ENCODE data around the gene ZNF564.
"Not testable (repeated sequence)": the region's sequence is repeated elsewhere in the genome, so short reads cannot be mapped to it uniquely, and the experiment has no call there.

The ZNF564 gene
- total RNA-seq = 4.2 to 4.8 reads per million in 2 donors

DNA sequence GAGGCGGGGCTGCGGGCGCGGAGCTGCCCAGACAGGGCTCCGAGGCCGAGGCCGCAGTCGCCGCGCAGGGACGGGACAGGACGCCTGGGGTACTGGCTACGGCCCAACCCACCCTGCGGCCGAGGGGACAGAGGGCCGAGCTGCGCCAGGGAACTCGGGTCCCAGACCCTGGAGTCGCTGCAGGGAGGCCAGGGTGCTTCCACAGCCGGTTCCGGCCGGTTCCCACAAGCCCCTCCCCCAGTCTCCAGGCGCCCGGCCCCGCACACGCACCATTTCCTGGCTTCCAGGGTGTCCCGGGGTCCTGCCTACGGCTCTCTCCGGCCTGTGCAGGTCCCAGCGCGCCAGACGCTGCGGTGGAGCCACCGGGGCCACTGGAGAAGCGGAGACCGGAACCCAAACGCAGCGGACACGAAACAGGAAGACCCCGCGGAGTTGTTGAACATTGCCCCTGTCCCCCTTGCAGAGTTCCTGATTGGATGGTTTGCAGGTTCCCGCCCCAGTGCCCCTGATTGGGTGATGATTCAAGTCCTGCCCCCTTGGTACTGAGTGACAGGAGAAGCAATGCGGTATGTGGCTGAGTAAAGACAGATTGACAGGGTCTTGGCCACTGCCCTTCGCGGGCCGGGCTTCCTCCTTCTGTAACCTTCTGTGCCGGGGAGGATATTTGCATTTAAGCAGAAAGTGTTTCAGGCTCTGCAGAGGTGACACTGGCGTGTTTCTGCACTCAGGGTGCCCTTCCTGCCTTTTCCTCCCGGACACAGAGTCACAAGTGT lies at the start of gene ZNF564:
Gene ZNF564 (minus strand): TSS at position 423 of the 773 bp plus-strand sequence. CDS start 150 bp downstream, at position 273.
- peak; percentile 70 for DNase-seq

DNA sequence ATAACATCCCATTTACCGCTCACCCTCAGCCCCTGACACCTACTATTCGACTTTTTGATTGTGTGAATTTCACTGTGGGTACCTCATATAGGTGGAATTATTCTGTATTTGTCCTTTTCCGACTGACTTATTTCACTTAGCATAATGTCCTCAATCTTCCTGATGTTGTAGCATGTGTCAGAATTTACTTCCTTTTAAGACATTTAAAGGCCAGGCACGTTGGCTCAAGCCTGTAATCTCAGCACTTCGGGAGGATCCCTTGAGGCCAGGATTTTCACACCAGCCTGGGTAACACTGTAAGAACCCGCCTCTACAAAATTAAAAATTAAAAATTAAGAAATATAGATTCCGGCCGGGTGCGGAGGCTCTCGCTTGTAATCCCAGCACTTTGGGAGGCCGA lies 46.3 kb upstream of the ZNF564 start:
- no peak for DNase-seq

DNA sequence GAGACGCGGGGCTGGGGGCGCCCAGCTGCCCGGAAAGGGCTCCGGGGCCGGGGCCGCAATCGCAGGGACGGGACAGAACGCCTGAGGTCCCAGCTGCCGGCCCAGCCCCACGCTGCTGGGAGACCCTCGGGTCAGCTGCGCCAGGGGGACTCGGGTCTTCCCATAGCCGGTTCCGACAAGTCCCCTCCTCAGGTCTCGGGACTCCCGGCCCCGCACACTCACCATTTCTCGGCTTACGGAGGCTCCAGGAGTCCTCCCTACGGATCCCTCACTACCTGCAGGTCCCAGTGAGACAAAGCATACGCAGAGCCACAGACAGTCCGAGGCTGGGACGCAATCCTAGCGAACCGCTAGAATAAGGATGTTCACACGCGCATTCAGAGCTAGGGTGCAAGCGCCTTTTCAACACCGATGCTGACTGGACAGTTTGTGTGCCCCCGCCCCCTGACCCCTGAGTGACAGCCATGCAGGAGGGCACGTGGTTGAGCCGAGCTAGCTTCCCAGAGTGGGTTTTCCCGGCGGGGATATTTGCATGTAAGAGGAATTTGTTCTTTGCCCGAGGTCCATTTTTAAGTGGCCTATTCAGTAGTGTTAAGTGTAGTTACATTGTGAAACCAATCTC lies 45.8 kb upstream of the ZNF564 start:
- DNase-seq = no peak

DNA sequence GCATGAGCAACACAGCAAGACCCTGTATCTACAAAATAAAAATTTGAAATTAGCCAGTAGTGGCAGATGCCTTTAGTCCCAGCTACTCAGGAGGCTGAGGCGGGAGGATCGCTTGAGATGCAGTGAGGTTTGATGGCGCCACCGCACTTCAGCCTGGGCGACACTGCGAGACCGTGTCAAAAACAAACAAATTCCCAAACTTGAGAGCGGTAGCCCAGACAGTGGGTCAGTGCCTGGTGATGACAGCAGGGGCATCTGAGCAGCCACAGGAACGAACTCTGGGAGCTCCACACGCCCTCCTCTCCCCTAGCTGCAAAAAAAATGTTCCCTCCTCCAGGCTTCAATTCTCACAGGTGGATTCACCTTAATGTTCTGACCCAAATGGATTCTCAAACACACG lies 45.2 kb upstream of the ZNF564 start:
- DNase-seq = no peak

DNA sequence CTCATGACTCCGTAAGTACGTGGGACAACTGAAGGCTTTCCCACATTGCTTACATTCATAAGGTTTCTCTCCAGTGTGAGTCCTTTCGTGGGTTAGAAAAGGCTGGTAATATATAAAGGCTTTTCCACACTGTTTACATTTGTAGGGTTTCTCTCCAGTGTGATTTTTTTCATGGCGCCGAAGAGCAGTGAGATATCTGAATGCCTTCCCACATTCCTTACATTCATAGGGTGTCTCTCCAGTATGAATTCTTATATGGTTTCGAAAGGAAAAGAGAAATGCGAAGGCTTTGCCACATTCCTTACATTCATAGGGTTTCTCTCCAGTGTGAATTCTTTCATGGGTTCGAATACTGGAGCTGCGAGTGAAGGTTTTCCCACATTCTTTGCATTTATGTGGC lies 29.8 kb upstream of the ZNF564 start:
- no peak for DNase-seq

DNA sequence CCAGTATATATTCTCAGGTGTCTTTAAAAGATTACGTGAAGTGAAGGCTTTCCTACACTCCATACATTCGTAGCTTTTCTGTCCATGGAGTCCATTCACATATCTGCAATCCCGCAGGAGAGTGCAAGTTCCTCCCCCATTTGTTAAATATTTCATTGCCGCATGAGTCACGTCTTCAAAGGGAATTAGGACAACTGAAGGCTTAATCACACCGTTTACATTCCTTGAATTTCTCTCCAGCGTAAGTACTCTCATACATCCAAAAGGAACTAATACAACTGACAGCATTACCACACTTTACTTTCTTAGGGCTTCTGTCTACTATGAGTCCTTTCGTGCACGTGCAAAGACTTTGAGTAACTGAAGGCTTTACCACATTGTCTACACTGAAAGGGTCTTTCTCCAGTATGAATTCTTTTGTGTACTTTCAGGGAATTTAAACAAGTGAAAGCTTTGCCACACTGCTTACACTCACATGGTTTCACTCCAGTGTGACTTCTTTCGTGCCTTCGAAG lies 29.0 kb upstream of the ZNF564 start:
- no peak for DNase-seq

DNA sequence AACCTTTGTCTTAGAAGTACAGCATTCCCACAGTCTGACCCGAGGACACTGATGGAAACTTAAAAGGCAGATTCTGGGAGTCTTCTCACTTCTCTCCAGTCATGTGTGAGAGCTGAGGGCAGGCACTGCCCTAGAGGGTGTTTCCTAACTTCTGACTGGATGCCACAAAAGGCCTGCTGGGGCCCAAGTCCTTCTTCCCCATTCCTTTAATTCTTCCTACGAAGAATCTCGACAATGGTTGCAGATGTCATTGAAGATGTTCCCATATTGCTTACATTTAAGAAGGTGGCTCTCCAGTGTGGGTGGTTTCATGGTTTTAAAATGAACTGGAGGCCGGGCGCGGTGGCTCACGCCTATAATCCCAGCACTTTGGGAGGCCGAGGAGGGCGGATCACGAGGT lies 27.4 kb upstream of the ZNF564 start:
- DNase-seq = no peak

DNA sequence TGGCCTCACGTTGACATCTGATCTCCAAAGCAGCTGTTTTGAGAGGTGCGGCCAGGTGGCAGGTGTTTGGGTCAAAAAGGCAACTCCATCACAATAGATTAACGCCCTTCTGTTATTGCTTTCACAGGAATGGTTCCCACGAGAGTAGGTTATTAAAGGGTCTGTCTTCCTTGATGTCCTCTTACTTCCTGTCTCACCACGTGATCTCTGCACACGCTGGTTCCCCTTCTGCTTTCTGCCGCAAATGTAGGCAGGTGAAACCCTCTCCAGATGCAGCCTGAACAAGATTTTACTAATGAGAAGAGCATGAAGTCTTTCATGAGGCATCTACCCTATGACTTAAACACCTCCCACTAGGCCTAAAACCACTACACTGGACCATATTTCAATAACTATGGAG lies 22.8 kb upstream of the ZNF564 start:
- DNase-seq = no peak

DNA sequence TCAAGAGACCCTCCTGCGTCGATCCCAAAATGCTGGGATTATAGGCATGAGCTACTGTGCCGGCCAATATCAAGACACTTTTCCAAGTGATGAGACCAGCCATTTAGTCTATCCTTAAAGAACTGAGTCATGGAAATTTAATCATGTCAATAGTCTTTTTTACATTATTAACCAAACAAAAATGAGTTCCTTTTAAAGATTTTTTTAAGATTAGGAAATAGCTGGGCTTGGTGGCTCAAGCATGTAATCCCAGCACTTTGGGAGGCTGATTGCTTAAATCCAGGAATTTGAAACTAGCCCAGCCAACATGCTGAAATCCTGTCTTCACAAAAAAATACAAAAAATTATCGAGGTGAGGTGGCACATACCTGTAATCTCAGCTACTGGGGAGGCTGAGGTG lies 16.7 kb upstream of the ZNF564 start:
- no peak for DNase-seq

DNA sequence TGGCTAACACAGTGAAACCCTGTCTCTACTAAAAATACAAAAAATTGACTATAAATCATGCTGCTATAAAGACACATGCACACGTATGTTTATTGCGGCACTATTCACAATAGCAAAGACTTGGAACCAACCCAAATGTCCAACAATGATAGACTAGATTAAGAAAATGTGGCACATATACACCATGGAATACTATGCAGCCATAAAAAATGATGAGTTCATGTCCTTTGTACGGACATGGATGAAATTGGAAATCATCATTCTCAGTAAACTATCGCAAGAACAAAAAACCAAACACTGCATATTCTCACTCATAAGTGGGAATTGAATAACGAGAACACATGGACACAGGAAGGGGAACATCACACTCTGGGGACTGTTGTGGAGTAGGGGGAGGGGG lies 15.1 kb upstream of the ZNF564 start:
- DNase-seq = not testable (repeated sequence)

DNA sequence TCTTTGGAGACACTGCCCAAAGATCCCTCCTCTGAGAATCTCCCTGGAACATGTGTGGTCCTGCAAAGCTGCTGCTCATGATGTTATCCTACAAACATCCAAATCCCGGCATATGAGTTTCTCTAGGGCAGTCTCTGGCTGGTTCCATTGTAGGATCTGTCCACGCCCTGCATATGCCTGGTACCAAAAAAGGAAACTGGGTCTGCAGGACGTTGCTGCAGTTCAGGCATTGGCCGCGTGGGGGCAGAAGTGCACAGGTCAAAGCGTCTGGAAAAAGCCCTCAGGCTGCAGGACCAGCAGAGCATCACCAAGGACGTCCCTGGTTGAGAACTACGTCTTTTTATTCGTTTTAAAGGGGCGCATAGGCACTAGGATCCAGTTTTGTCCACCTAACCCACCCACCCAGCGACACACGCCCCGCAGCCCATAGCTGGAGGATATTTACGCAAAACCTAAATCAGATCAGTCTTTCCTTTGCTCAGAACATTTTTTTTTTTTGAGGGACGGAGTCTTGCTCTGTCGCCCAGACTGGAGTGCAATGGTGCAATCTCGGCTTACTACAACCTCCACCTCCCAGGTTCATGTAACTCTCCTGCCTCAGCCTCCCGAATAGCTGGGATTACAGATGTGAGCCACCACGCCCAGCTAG lies 12.9 kb upstream of the ZNF564 start:
- peak; percentile 68 for DNase-seq

DNA sequence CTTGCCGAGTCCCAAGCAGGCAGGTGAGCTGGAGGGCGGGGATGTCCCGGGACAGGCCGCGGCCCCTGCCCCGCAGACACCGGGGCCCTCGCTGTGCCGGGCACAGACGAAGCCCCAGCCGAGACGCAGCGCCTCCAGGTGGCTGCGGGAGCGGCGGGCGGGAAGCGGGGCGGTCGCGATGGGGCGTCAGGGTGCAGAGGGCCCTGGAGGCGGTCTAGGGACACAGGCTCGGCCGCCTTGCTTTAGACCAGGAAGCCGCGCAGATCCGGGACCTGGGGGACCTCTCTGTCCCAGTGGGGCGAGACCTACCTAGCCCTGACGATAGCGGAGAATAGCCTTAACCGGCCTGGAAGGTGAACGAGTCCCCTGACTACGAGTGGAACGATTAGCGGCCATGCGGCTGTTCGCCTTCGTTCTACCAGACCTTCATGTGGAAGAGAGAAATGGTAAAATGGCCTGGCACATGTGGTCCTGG lies 4.2 kb upstream of the ZNF564 start:
- DNase-seq = no peak

DNA sequence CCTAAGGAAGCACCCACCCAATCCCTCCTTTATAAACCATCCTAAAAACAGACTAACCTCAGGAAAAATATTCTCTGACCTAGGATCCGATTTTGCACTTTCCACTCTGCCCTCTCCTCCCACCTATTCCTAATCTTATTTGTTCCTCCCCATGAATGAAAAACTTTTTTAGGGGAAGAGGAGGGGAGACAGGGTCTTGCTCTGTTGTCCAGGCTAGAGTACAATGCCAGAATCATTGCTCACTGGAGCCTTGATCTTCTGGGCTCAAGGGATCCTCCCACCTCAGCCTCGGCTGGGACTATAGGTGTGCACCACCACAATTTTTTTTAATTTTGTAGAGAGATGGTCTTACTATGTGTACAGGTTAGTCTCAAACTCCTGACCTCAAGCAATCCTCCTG lies 4.4 kb downstream of the ZNF564 start:
- no peak for DNase-seq

DNA sequence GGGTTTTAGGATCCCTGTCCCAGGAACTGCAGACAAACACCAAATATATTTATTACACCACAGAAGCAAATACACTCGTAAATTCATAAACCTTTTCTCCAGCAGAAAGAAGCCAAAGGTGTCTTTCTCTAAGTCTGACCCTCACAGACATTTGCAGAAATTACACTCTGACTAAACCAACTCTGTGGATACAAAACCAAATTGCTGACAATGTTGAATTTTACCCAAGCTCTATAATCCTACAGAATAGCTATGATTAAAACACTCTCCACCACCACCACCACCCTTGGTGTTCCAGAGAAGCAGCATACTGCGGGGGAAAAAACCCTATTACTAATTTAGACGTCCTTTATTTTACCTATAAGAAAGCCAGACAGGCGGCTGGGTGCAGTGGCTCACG lies 5.2 kb downstream of the ZNF564 start:
- DNase-seq = no peak

DNA sequence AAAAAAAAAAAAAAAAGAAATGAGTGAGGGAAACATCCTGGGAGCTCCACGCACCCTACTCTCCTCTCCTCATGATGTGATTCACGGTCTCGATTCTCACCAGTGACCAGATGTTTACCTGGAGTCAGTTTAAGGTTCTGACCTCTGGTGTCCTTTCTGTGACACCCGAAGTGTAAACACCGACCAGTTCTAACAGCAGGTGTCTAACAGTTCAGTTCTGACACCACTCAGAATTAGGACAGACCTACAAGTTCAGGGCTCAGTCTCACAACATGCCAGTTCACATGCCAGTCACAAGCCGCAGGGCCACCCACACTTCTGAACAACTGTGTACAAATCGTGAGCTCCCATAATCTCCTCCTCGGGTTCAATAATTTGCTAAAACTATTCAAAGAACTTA lies 6.0 kb downstream of the ZNF564 start:
- DNase-seq = no peak

DNA sequence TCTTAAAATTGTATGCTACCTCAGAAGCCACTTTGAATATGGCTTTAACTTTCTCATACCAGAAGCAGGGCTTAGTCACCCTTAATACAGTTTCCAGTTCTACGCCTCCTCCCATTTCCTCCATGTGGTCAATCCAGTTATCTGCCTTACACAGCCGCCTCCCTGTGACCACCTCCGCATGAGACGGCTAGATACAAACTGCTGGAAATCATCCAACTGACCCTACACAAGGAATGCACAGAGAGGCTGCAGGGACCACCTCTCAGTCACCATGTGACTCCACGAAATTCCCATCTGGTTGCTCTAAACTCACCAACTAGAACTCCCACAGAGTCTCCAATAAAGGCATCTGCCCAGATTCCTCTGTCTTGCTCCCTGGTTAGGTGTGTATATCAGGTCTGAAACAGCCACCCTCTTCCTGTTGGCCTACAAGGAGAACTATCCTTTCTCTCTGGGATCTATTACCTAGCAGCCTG lies 6.8 kb downstream of the ZNF564 start:
- DNase-seq = no peak

DNA sequence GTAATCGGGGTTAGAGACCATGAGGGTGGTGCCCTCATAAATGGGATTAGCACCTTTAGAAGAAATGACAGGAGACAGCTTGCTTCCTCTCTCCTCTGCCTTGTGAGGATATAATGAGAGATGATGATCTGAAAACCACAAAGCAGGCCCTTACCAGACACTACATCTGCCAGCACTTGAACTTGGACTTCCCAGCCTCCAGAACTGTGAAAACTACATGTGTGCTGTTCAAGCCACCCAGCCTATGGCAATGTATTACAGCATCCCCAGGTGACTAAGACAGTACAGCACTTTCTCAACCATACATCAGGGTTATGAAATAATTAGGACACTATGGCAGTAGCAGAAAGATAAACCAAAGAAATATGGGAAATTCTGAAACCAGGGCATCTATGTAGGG lies 7.4 kb downstream of the ZNF564 start:
- DNase-seq = no peak

DNA sequence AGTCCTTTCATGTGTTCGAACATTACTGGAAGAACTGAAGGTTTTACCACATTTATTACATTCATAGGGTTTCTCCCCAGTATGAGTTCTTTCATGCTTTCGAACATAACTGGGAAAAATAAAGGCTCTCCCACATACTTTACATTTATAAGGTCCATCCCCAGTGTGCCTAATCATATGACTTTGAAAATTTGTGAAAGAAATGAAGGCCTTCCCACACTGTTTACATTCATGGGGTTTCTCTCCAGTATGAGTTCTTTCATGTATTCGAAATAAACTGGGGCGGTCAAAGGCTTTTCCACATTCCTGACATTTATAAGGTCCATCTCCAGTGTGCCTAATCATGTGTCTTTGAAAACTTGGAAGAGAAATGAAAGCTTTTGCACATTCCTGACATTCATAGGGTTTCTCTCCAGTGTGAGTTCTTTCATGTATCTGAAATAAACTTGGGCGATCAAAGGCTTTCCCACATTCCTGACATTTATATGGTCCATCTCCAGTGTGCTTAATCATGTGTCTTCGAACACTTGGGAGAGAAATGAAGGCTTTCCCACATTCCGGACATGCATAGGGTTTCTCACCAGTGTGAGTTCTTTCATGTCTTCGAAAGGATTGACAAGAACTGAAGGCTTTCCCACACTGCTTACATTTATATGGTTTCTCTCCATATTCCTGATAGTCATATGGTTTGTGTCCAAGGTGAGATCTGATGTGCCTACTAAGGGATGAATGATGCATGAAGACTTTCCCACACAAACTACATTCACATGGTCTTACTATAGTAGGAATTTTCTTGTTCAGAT lies 24.0 kb downstream of the ZNF564 start:
- no peak for DNase-seq

DNA sequence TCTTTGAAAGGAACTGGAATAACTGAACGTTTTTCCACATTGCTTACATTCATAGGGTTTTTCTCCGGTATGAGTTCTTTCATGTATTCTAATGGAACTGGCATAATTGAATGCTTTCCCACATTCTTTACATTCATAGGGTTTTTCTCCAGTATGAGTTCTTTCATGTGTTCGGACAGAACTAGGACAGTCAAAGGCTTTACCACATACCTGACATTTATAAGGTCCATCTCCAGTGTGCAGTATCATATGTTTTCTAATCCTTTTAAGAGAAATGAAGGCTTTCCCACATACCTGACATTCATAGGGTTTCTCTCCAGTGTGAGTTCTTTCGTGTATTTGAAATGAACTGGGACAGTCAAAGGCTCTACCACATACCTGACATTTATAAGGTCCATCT lies 24.7 kb downstream of the ZNF564 start:
- no peak for DNase-seq

DNA sequence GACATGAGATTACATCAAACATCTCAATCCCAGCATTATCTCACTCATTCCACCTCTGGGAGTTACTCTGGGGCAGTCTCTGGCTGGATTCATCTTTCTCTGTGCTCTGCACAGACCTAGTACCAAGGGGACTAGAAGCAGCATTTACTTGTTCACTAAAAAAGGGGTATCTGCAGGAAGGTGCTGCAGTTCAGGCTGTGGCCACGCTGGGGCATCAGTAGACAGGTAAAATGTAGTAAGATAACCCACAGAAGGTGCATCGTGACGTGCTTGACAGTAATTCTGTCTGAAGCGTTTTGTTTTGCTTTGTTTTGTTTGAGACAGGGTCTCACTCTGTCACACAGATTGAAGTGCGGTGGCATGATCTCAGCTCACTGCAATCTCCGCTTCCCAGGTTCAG lies 29.3 kb downstream of the ZNF564 start:
- no peak for DNase-seq

DNA sequence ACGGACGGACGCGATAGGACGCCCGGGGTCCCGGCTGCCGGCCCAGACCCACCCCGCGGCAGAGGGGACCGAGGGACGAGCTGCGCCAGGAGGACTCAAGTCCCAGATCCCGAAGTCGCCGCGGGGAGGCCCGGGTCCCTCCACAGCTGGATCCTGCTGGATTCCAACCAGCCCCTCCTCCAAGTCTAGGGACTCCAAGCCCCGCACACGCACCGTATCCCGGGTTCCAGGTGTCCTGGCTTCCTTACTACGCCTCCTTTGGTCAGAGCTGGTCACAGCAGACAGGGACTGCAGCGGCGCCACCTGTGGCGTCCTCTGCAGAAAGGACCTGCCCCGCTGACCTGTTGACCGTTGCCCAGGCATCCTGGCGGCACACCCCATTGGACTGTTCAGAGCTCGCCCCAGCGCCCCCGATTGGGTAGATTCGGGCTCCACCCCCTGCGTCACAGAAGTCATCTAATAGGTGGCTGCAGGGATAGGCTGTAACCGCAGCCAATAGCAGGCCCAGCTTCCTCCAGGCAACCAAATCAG lies 37.7 kb downstream of the ZNF564 start:
- DNase-seq = no peak

DNA sequence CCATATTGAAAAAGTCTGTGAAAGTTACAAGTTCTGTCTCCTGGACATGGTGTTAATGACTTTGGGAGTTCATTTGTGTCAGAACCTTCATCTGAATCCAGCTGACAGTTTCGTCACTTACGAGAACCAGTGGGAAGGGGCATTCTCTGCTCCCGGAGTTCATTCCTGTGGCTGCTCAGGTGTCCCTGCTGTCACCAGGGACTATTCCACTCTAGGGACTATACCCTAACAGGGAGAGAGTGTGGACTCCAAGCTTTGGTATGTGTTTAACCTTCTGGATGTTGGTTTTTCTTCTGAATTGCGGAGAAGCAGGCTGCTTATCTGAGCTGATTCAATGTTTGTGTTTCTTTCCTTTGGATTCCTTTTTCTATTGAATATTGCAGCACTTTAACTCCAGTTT lies 54.2 kb downstream of the ZNF564 start:
- no peak for DNase-seq

DNA sequence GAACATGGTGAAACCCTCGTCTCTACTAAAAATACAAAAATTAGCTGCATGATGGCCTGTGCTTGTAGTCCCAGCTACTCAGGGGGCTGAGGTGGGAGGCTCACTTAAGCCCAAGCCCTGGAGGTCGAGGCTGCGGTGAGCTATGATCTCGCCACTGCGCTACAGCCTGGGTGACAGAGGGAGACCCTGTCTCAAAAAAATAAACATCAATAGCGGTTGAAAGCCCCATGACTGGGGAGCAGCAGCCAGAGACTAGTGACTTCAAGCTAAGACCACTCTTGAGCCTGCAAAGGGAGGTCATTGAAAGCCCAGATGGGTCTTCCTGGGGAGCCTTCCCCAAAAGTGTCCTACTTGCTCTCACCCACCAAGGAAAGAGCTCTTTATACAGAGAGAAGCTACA lies 54.8 kb downstream of the ZNF564 start:
- DNase-seq = no peak

Data from activated gamma-delta T cell (primary cell).